Panc1 (cell line): ENCODE results near the gene CHRDL2.
"Not testable (repeated sequence)": the region's sequence is repeated elsewhere in the genome, so short reads cannot be mapped to it uniquely, and the experiment has no call there.

ENCODE experiments used
- POLR2AphosphoS5 ChIP-seq: IDR thresholded peaks from 2 replicates; pipeline ENCODE4 v1.6.1; 2012; ENCODE audit warnings: mild to moderate bottlenecking, low read depth, low read length, moderate library complexity
- SIN3A ChIP-seq: IDR thresholded peaks from 2 replicates; pipeline ENCODE4 v1.6.1; 2012; ENCODE audit warnings: low read depth, mild to moderate bottlenecking, low read length, moderate library complexity, borderline replicate concordance; ENCODE audit not compliant: insufficient read depth
- TF ChIP-seq, protein P1 (sequence below): fragments of 450-650 bp; IDR thresholded peaks from 2 replicates; pipeline ENCODE4 v1.5.1; 2017; ENCODE audit warnings: mild to moderate bottlenecking
- TF ChIP-seq, protein P2 (sequence below), 2 experiments: IDR thresholded peaks; 2 replicates each; pipeline ENCODE4 v1.6.1; 2011 to 2012; ENCODE audit warnings: low read depth in 2 of 2, control low read depth in 1 of 2, low read length in 1 of 2, mild to moderate bottlenecking in 1 of 2, moderate library complexity in 1 of 2; ENCODE audit not compliant: insufficient read depth in 1 of 2

DNA sequence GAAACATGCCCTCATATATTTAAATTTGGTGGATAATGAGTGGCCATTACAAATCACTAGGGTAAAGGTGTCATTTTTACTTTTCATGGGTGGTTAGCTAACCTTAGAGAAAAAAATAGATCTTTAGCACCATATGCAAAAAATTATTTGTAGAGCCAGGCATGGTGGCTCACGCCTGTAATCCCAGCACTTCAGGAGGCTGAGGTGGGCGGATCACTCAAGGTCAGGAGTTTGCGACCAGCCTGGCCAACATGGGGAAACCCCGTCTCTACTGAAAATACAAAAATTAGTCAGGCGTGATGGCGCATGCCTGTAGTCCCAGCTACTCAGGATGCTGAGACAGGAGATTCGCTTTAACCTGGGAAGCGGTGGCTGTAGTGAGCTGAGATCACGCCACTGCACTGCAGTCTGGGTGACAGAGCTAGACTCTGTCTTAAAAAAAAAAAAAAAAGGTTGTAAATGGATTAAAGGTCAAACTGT lies 37.0 kb upstream of the CHRDL2 start:
- TF ChIP-seq, protein P1, sequence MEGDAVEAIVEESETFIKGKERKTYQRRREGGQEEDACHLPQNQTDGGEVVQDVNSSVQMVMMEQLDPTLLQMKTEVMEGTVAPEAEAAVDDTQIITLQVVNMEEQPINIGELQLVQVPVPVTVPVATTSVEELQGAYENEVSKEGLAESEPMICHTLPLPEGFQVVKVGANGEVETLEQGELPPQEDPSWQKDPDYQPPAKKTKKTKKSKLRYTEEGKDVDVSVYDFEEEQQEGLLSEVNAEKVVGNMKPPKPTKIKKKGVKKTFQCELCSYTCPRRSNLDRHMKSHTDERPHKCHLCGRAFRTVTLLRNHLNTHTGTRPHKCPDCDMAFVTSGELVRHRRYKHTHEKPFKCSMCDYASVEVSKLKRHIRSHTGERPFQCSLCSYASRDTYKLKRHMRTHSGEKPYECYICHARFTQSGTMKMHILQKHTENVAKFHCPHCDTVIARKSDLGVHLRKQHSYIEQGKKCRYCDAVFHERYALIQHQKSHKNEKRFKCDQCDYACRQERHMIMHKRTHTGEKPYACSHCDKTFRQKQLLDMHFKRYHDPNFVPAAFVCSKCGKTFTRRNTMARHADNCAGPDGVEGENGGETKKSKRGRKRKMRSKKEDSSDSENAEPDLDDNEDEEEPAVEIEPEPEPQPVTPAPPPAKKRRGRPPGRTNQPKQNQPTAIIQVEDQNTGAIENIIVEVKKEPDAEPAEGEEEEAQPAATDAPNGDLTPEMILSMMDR = not testable (repeated sequence)
- TF ChIP-seq SIN3A, POLR2AphosphoS5: not testable (repeated sequence)
- TF ChIP-seq, protein P2, sequence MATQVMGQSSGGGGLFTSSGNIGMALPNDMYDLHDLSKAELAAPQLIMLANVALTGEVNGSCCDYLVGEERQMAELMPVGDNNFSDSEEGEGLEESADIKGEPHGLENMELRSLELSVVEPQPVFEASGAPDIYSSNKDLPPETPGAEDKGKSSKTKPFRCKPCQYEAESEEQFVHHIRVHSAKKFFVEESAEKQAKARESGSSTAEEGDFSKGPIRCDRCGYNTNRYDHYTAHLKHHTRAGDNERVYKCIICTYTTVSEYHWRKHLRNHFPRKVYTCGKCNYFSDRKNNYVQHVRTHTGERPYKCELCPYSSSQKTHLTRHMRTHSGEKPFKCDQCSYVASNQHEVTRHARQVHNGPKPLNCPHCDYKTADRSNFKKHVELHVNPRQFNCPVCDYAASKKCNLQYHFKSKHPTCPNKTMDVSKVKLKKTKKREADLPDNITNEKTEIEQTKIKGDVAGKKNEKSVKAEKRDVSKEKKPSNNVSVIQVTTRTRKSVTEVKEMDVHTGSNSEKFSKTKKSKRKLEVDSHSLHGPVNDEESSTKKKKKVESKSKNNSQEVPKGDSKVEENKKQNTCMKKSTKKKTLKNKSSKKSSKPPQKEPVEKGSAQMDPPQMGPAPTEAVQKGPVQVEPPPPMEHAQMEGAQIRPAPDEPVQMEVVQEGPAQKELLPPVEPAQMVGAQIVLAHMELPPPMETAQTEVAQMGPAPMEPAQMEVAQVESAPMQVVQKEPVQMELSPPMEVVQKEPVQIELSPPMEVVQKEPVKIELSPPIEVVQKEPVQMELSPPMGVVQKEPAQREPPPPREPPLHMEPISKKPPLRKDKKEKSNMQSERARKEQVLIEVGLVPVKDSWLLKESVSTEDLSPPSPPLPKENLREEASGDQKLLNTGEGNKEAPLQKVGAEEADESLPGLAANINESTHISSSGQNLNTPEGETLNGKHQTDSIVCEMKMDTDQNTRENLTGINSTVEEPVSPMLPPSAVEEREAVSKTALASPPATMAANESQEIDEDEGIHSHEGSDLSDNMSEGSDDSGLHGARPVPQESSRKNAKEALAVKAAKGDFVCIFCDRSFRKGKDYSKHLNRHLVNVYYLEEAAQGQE (IDR thresholded peaks at IDR 0.05; ENCODE audit: insufficient read depth in 1 of 2, low read depth in 2 of 2, low read length in 1 of 2) = not testable (repeated sequence)
